ENCODE results near the gene HRH1. TPM values are rescaled to one million over a fixed set of nuclear protein-coding genes. Genes with fewer than 3 reads are reported as not detected.

HRH1 gene
- total and polyA plus RNA-seq, 2 donors (not counting 3 experiments of a cell fraction or from before 2014, with no cell fraction given): 16.2 to 21.2 TPM

- POLR2A ChIA-PET: no interaction called here
- BruUV-seq (replicated peaks): no TSS peak
Measured at GRCh38 chr3:11161666-11162065, 7.4 kb downstream of the HRH1 start.

More at GRCh38 chr3:11161666-11162065, 7.4 kb downstream of the HRH1 start:
- Histone ChIP-seq H3K4me1 (ENCODE audit: control insufficient read depth, extremely low read depth, insufficient read depth, low read length) (no peaks in the 10 kb centered on the region), H2AFZ (ENCODE audit: low read depth, low read length) (no peak overlapping the region), H3K9ac (replicated peaks; ENCODE audit: extremely low read depth, insufficient read depth, low read length) (no peak overlapping the region), H3K79me2 (ENCODE audit: control insufficient read depth, insufficient read depth, low read length) (peaks cover 45% of the 10 kb centered on the region), H3K4me2 (ENCODE audit: insufficient read depth, low read length) (no peak overlapping the region), H3K27ac (ENCODE audit: insufficient read depth, low read depth, low read length) (no peak overlapping the region), H3K9me1 (replicated peaks; ENCODE audit: control insufficient read depth, extremely low read depth, insufficient read depth, low read length) (no peaks in the 10 kb centered on the region), H3K4me3 (replicated peaks in 1 of 3; ENCODE audit: insufficient read depth in 1 of 3, low read depth in 1 of 3, low read length in 3 of 3) (no peak overlapping the region), H4K20me1 (replicated peaks; ENCODE audit: control insufficient read depth, extremely low read depth, insufficient read depth, low read length) (no peaks in the 10 kb centered on the region), H3K36me3 (ENCODE audit: control insufficient read depth in 2 of 2, extremely low read depth in 1 of 2, insufficient read depth in 2 of 2, low read length in 2 of 2) (no peaks in the 10 kb centered on the region), H3K27me3 (ENCODE audit: control insufficient read depth in 2 of 2, insufficient read depth in 2 of 2, low read length in 2 of 2) (no peaks in the 10 kb centered on the region), H3K9me3 (replicated peaks; ENCODE audit: control insufficient read depth, insufficient read depth, low read length) (no peaks in the 10 kb centered on the region)
- TF ChIP-seq POLR2AphosphoS5 (IDR thresholded peaks at IDR 0.05; ENCODE audit: insufficient read depth, low read depth, low read length) (no peak), MAX (IDR thresholded peaks at IDR 0.05; ENCODE audit: insufficient read depth, insufficient read length) (no peak), EZH2 (IDR thresholded peaks at IDR 0.05; ENCODE audit: borderline replicate concordance, low read depth, low read length, severe bottlenecking) (no peak), POLR2A (IDR thresholded peaks at IDR 0.05; ENCODE audit: low read depth, low read length) (no peak), JUN (IDR thresholded peaks at IDR 0.05; ENCODE audit: borderline replicate concordance, insufficient read depth, insufficient read length, low read depth) (no peak), GATA2 (IDR thresholded peaks at IDR 0.05; ENCODE audit: insufficient read depth, insufficient read length, low read depth, low read length) (no peak), FOS (IDR thresholded peaks at IDR 0.05; ENCODE audit: borderline replicate concordance, insufficient read depth, low read length) (no peak), MYC (IDR thresholded peaks at IDR 0.05; ENCODE audit: low read depth, low read length) (no peak)
- TF ChIP-seq, protein P1, sequence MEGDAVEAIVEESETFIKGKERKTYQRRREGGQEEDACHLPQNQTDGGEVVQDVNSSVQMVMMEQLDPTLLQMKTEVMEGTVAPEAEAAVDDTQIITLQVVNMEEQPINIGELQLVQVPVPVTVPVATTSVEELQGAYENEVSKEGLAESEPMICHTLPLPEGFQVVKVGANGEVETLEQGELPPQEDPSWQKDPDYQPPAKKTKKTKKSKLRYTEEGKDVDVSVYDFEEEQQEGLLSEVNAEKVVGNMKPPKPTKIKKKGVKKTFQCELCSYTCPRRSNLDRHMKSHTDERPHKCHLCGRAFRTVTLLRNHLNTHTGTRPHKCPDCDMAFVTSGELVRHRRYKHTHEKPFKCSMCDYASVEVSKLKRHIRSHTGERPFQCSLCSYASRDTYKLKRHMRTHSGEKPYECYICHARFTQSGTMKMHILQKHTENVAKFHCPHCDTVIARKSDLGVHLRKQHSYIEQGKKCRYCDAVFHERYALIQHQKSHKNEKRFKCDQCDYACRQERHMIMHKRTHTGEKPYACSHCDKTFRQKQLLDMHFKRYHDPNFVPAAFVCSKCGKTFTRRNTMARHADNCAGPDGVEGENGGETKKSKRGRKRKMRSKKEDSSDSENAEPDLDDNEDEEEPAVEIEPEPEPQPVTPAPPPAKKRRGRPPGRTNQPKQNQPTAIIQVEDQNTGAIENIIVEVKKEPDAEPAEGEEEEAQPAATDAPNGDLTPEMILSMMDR (IDR thresholded peaks at IDR 0.05; ENCODE audit: extremely low read depth in 1 of 2, insufficient read depth in 1 of 2, low read depth in 1 of 2, low read length in 2 of 2): no peak
- intact Hi-C loops (cut with micrococcal nuclease): no loop called here
- FAIRE-seq (peak; percentile 58), DNase-seq (ENCODE audit: low read depth, low spot score) (no peak)
- dilution Hi-C loops (cut with MboI; ENCODE audit: extremely low pct_ligation_motif_present, low sequenced_read_pairs): no loop called here
- CTCF ChIA-PET: interaction anchor here (0.5 to 2.0 kb wide), 3 partner anchors 12 to 174 kb away, joined by 3 to 5 read pairs (median 4); no protein-coding TSS in a partner anchor
